Measurements from ENCODE around the gene ICOSLG.

DNA sequence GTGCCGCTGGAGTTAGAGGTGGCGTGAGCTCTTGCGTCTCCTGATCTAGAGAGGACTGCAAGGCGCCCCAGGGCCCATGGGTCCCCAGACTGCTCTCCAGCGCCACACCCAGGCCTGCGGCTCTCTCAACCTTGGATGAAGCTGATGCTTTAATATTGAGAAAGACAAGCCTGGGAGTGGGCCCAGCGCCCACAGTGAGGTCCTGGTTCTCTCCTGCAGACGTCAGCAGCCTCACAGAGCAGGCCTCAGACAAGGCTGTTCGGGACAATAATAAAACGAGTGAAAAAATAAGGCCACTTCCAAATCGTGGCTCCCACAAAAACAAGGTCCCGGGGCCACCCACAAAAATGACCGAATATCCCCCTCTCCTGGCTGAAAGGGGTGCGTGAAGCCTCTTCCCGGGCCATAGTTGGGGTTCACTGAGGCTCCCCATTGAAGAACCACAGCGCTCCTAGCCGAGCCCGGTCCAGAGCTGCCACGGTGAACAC lies 27.0 kb upstream of the ICOSLG start:
- TF ChIP-seq CTCF (IDR thresholded peaks at IDR 0.05): no peak
- TF ChIP-seq POLR2AphosphoS5 (IDR thresholded peaks at IDR 0.05): no peak
- TF ChIP-seq POLR2A (IDR thresholded peaks at IDR 0.05): no peak
- no peak for TF ChIP-seq EP300 (IDR thresholded peaks at IDR 0.05)
